ENCODE measurements around the gene ITK.
"Not testable (repeated sequence)": the region's sequence is repeated elsewhere in the genome, so short reads cannot be mapped to it uniquely, and the experiment has no call there.

ITK gene

GRCh38 chr5:157213527-157214243, 33.0 kb downstream of the ITK start:
- no peak for DNase-seq (ENCODE audit: low spot score)

DNA sequence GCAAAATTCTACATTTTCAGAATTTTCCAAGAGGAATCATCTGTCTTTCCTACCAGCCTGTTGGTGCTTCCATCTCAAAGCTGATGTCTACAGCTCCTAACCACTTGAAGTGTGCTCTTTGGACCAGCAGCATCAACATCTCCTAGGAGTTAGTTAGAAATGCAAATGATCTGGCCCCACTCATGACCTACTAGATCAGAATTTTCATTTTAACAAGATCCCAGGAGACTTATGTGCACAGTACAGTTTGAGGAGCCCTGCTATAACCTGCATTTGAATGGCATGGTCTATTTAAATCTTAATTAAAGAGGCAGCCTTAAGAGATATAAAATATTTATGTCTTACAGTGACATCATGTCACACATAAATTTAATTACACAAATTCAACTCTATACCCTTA, 33.8 kb downstream of the ITK start:
- DNase-seq (ENCODE audit: low spot score) = no peak

DNA sequence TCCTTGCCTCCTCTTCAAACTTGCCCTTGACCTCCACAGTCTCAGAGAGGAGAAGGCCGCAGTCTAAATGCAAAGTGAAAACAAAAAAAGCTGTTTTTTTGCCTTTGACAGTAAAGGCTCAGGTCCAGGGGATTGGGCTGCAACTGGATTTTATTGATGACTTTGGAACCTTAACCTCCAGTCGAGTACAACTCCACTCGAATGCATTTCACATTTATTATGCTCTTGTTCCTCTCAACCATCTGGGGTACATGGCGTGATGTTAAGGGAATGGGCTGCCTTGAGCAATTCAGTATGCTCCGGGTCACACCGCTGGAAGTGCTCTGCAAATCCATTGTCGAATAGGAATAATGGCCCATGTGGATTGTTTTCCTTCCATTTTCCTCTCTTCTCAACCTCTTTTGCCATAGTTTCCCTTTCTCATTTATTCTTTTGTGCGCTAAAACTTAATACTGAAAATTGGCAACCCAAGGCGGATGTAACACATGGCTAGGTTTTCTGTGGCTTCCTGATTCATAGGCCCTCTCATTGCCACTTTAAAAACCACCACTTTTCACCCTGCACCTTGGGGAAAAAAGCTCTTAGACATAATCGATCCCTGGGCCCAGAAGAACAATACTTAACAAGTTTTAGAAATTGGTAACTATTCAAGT, 34.3 kb downstream of the ITK start:
- DNase-seq (ENCODE audit: low spot score) = no peak

- DNase-seq (ENCODE audit: low spot score) = no peak
Observed at GRCh38 chr5:157215514-157216167, 35.0 kb downstream of the ITK start.

DNA sequence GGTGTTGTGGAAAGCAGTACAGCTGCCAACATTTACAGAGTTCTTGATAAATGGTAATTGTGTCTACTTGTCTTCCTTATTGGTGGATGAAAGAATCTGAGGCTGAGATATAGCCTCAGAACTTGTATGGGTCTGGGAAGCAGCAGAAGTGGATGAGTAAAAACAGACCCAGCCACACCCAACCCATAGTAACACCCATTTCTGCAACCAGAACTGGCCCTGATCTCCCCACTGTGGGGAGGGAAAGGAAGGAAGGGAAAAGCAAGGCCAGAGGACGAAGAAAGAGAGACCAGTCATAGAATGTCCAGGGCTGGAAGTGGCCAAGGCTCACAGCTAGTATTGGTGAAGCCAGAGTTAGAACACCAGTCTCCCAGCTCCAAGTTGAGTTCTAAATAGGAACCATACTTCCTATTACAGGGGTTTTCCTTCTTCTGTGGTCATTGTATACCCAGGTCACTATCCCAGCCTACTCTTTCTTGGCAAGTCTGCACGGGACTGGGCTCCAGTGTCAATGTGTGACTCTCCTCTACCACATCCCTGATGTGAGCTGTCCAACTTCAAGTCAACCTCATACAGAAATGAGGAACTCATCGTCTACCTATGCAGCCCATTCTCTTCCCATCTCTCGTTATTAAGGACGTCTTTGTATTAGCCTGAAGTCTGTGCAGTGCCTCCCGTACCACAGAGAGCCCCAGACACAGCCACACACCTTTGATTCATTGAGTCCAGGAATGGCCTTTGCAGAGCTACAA, 35.9 kb downstream of the ITK start:
- no peak for DNase-seq (ENCODE audit: low spot score)

DNA sequence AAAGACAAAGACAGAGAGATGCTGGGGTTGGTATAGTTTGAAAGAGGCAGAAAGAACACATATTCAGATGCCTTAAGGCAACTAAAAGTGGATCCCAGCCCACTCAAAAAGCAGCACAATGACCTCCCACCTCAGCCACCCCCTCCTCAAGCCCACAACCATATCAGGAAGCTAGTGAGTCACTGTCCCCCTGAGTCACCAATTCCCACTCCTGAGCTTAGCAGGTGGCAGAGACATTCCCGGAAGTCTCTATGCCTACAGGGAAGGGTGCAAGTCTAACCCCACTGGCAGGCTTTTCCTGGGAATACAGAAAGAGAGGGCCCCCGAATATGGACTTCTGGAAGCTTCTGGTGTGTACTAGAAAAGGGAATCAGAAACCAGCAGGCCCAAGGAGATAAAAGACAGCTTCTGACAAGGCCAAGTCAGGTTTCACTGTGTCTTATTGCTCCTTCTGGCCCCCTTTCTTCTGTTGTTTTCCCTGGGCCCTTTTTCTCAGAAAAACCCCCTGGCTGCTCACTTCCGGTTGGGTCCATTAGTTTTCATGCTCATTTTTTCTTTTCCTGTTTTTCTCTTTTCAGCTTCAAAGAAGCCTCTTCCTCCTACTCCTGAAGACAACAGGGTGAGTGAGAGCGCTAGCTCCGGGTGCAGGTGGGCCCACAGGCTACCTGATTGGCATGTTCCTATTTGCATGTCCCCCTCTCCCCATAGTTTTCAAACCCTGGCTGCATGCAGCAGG, 36.8 kb downstream of the ITK start:
- DNase-seq (ENCODE audit: low spot score) = no peak

DNA sequence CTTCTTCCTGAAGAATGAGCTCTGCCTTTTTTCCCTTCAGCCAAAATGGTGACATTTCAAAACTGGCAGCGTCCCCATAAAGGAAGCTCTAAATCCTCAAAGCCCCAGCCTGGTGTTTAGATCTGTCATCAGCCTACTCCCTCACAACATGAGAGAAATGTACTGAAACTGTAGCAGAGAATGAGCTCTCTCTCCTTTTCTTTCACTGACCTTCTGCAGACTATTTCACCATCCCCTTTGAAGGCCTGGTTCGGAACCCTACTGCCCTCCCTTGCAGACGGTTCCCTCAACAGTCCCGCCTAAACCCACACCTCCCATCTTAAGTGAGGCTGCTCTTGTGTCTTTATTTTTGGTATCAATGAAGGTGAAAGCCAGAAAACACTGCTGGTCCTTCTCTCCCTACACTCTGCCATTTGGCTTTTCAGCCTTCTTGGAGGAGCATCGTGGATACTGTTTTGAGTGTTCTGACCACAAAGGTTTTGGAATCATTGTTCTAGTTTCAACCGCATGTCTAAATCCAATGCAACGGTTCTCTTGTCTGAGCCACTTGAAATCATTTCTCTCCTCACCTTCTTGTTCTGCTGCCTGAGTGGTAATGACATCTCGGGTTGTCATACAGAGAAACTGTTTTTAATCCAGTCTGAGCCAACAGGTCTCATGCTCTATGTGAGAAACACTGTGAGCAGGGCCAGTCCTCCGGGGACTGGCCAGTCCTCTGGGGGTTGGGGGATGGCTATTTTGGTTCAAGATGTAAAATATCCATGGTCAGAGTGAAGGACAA, 39.0 kb downstream of the ITK start:
- no peak for DNase-seq (ENCODE audit: low spot score)

DNA sequence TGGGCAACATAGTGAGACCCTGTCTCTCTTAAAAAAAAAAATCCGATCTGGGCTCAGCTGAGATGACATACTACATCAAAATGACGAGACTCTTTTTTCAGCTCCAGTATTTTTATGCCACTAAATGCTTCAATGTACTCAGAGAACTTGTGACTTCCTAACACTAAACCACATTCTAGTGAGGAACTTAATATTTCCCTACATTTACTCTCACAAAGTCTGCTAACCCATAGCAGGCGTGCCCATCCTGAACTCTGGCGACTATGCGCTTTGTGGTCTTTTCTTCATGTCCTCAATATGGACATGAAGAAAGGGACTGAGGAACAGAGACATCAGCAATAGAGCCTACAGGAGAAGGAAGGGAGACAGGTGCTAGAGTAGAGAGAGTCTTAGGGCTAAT, 41.3 kb downstream of the ITK start:
- DNase-seq (ENCODE audit: low spot score) = no peak

DNA sequence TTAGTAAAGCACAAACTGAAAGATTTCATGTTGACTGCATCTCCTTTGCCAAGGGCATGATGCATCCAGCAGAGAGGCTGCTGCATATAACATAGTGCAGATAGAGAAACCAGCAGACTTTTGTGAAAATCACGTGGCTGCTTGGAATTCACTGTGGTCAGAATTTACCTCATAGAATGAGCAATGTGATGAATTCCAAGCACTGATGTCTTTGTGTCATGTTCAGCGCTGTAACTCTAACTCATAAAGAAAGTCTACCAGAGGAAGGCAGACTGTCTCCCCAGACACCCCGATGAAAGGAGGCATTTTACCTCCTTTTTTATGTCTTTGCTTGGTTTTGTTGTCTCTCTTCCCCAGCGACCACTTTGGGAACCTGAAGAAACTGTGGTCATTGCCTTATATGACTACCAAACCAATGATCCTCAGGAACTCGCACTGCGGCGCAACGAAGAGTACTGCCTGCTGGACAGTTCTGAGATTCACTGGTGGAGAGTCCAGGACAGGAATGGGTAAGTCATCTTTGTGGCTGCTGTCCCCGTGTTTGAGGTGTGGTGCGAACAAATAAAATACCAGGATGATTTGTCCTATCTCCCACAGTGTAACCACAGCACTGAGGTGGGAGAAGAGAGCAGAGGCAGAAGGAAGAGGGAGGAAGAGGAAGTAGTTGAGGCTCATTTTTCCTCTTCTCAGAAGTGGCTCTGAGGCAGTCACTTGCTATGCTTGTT, 42.0 kb downstream of the ITK start:
- DNase-seq (ENCODE audit: low spot score) = no peak

DNA sequence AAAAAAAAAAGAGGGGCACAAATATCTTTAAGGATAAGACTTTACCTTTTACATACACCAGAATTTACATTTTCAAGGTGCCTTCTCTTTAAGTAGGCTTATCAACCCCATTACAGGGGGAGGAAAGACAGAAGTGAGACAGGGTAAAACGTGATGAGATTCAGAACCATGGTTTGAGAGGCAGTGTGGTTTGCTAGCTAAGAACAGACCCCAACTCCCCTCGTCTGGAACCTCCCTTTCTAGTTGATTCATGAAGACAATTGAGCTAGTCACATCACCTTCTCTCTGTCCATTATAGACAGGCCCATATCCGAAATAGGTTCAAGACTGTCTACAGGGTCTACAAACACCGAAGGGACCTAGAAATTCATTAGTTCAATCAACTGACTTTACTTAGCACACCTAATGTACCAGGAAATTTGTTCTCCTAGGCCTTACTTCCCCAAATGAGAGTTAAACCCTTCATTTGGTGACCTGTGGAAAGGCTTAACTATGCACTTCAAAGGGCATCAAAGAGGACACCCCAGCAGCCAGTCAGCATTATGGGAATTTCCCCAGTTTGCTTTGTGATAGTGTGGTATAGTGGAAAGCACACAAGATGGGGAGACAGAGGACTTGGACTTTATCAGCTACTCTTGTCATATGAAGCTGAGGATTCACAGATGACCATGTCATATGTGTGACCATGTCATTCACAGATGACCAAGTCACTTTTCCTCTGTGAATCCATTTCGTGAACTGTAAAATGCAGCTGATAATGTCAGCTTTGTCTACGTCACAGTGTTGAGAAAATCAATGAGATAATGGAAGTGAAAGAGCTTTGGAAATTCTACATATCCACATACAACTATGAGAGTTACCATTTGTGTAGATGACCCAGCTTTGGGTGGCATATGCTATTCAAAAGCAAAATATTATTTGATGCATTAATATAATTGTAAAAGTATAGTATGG, 45.1 kb downstream of the ITK start:
- DNase-seq (ENCODE audit: low spot score) = no peak

- DNase-seq (ENCODE audit: low spot score) = no peak
Observed at GRCh38 chr5:157230610-157231009, 50.0 kb downstream of the ITK start.

GRCh38 chr5:157232706-157233105, 52.1 kb downstream of the ITK start:
- no peak for DNase-seq (ENCODE audit: low spot score)

DNA sequence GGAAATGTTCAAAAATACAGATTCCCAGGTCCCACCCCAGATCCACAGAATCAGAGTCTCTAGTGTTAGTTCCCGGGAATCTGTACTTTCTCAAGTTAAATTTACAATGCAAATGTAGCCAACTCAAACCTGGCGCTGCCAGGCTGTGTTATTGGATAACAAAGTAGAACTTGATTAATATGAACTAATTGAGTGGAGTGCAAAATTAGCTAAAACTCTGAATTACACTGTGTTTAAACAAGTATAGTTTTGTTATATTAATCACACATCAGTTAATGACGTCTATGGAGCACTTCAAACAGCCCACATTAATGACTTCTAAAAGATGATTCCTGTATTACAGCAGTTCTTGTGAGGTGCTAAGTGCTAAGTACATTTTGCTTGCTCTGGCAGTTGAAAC, 52.9 kb downstream of the ITK start:
- no peak for DNase-seq (ENCODE audit: low spot score)

GRCh38 chr5:157236423-157236822, 55.8 kb downstream of the ITK start:
- no peak for DNase-seq (ENCODE audit: low spot score)

- DNase-seq (ENCODE audit: low spot score) = no peak
Observed at GRCh38 chr5:157241483-157241882, 60.8 kb downstream of the ITK start.

DNA sequence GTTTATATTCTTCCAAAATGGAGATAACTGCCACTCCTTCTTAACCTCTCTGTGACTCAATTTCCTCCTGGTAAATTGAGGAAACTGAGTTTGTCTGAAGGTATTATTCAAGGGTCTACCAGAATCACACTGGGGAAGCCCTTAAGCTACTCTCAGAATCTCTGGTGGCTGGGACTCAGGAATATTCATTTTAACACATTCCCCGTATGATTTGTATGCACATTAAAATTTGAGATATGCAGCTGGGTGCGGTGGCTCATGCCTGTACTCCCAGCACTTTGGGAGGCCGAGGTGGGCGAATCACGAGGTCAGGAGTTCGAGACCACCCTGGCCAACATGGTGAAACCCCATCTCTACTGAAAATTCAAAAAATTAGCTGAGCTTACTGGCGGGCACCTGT, 64.1 kb downstream of the ITK start:
- DNase-seq (ENCODE audit: low spot score) = not testable (repeated sequence)

DNA sequence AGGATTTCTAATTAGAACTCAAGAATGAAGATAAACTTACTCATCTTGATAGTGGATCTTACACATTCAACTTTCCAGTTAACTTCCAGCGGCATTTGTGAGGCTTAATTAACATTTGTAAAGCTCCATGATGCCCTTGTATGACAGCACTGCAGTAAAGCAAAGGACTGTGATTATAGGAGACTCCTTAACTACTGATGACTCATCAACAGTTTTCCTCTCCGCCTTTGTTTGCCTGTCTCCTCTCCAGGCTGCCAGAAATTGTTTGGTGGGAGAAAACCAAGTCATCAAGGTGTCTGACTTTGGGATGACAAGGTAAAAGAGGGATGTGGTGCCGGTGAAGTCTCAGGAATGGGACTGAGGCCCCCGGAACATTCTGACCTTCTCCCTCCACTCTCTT, 64.8 kb downstream of the ITK start:
- DNase-seq (ENCODE audit: low spot score) = no peak

DNA sequence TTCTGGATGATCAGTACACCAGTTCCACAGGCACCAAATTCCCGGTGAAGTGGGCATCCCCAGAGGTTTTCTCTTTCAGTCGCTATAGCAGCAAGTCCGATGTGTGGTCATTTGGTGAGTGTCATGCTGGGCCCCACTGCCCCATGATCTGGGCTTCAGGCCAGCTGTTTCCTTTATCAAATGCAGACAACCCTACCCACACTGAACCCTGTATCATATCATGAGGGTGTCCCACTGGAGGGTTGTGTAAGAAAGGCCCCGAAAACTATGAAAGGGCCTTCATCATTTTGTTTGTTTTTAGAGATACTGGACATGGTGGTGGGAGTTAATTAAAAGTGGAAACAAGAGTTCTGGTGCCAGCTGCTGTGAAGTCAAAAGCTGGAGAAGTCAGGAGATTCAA, 65.2 kb downstream of the ITK start:
- no peak for DNase-seq (ENCODE audit: low spot score)

DNA sequence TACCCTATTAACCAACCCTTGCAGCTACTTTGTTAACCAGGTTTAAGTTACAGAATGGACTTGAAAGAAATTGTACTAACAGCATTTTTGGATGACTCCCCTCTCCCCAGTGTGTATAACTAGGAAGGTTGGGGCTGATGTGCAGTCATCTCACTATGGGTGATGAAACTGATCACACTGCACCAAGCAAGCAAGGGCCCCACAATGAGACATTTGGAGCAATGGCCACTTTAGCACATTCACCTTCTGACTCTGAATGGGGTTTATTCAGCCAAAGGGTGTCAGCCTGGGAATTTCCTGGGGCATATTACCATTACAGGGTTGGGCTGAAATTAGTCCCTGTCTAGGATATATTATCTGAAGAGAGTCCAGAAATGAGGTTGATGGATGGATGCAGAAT, 66.6 kb downstream of the ITK start:
- DNase-seq (ENCODE audit: low spot score) = no peak
